Natural killer cell treated with Interleukin-12 subunit alpha and Interleukin-12 subunit beta and Interleukin-15 and Interleukin-18, amount 100 ng/mL, for 72 hours (primary cell): ENCODE results near the gene ADCY1. TPM values are rescaled to one million over a fixed set of nuclear protein-coding genes. Genes with fewer than 3 reads are reported as not detected.

Experiments
- ATAC-seq, 2 donors: fragments of 150-1000 bp; cut with Tn5 transposase in 1 of 2; sonication (Bioruptor Pico), chemical (Tn5 transposase) in 1 of 2; 2 replicates each; pipeline ENCODE4 v1.10.0; 2021
- DNase-seq: peaks from one replicate; pipeline ENCODE4 v3.0.0; 2022; ENCODE audit warnings: low spot score
- H3K27ac Mint-ChIP-seq, 2 donors: 1 replicate in 1 of 2; 2 replicates in 1 of 2; pipeline ENCODE4 v1.8.0; 2022; ENCODE audit warnings: mixed read lengths in 2 of 2, mild to moderate bottlenecking in 1 of 2, moderate library complexity in 1 of 2
- H3K27me3 Mint-ChIP-seq, 2 donors: 1 replicate in 1 of 2; 2 replicates in 1 of 2; pipeline ENCODE4 v1.8.0; 2022; ENCODE audit warnings: mixed read lengths in 2 of 2
- H3K36me3 Mint-ChIP-seq: one replicate; pipeline ENCODE4 v1.8.0; 2022; ENCODE audit warnings: mixed read lengths
- H3K4me1 Mint-ChIP-seq, 2 donors: 1 replicate in 1 of 2; 2 replicates in 1 of 2; pipeline ENCODE4 v1.8.0; 2022; ENCODE audit warnings: low read depth in 2 of 2, mixed read lengths in 2 of 2, mild to moderate bottlenecking in 1 of 2
- H3K4me3 Mint-ChIP-seq: one replicate; pipeline ENCODE4 v1.8.0; 2022; ENCODE audit warnings: mixed read lengths
- H3K9me3 Mint-ChIP-seq: 2 replicates; pipeline ENCODE4 v1.8.0; 2022; ENCODE audit warnings: mixed read lengths
- total RNA-seq, 2 donors: library from RNA; stranded (reverse); gene quantifications; one replicate each; pipeline ENCODE4 v1.2.3, GENCODE V29; 2022

The ADCY1 gene
- total RNA-seq, 2 donors from 2014 or later, result 0.10 to 1.4 TPM

- no peak for ATAC-seq
- Mint-ChIP-seq H3K4me1 (peaks cover 8% of the 10 kb centered on the region in 2 donors), H3K9me3 (no peaks in the 10 kb centered on the region), H3K27me3 (no peaks in the 10 kb centered on the region), H3K27ac (no peak overlapping the region), H3K36me3 (no peaks in the 10 kb centered on the region), H3K4me3 (no peak overlapping the region)
- DNase-seq, result no peak
Observed at GRCh38 chr7:45692031-45692430, 117.9 kb downstream of the ADCY1 start.

- Mint-ChIP-seq H3K36me3 (no peaks in the 10 kb centered on the region), H3K27ac (no peak overlapping the region), H3K4me1 (no peaks in the 10 kb centered on the region), H3K9me3 (no peaks in the 10 kb centered on the region), H3K4me3 (no peak overlapping the region), H3K27me3 (no peaks in the 10 kb centered on the region)
- DNase-seq (no peak), ATAC-seq (no peak)
Observed at GRCh38 chr7:45695249-45695995, 121.3 kb downstream of the ADCY1 start.

GRCh38 chr7:45696476-45696875 lies 122.3 kb downstream of the ADCY1 start:
- Mint-ChIP-seq H3K4me3 (no peak overlapping the region), H3K4me1 (no peaks in the 10 kb centered on the region), H3K27me3 (peaks cover 0 to 7% of the 10 kb centered on the region in 2 donors), H3K36me3 (no peaks in the 10 kb centered on the region), H3K9me3 (no peaks in the 10 kb centered on the region), H3K27ac (no peak overlapping the region)
- ATAC-seq, result no peak
- DNase-seq, result no peak

- Mint-ChIP-seq H3K4me3 (no peak overlapping the region), H3K27ac (no peak overlapping the region), H3K9me3 (no peaks in the 10 kb centered on the region), H3K36me3 (no peaks in the 10 kb centered on the region), H3K27me3 (peaks cover 0 to 14% of the 10 kb centered on the region in 2 donors), H3K4me1 (no peaks in the 10 kb centered on the region)
- DNase-seq, result no peak
- no peak for ATAC-seq
Observed at GRCh38 chr7:45697576-45698136, 123.5 kb downstream of the ADCY1 start.

GRCh38 chr7:45698303-45699014 lies 124.3 kb downstream of the ADCY1 start:
- Mint-ChIP-seq H3K4me1 (no peaks in the 10 kb centered on the region), H3K27ac (no peak overlapping the region), H3K9me3 (no peaks in the 10 kb centered on the region), H3K36me3 (no peaks in the 10 kb centered on the region), H3K4me3 (no peak overlapping the region), H3K27me3 (peaks cover 5 to 14% of the 10 kb centered on the region in 2 donors)
- DNase-seq (no peak), ATAC-seq (no peak)

GRCh38 chr7:45699015-45699309 lies 124.8 kb downstream of the ADCY1 start:
- Mint-ChIP-seq H3K4me1 (no peaks in the 10 kb centered on the region), H3K4me3 (no peak overlapping the region), H3K9me3 (no peaks in the 10 kb centered on the region), H3K27me3 (peaks cover 7 to 14% of the 10 kb centered on the region in 2 donors), H3K36me3 (no peaks in the 10 kb centered on the region), H3K27ac (no peak overlapping the region)
- no peak for DNase-seq
- ATAC-seq, result no peak

- Mint-ChIP-seq H3K4me1 (no peaks in the 10 kb centered on the region), H3K4me3 (no peak overlapping the region), H3K36me3 (no peaks in the 10 kb centered on the region), H3K9me3 (no peaks in the 10 kb centered on the region), H3K27me3 (peaks cover 7 to 16% of the 10 kb centered on the region in 2 donors), H3K27ac (no peak overlapping the region)
- peak in 1 of 2 donors; percentile 17 for ATAC-seq
- no peak for DNase-seq
Observed at GRCh38 chr7:45699726-45700390, 125.7 kb downstream of the ADCY1 start.

- ATAC-seq (no peak), DNase-seq (no peak)
- no peaks in the 10 kb centered on the region for H3K4me1 Mint-ChIP-seq
- peaks cover 7 to 23% of the 10 kb centered on the region in 2 donors for H3K27me3 Mint-ChIP-seq
- no peak overlapping the region for H3K27ac Mint-ChIP-seq
- no peaks in the 10 kb centered on the region for H3K9me3 Mint-ChIP-seq
- H3K4me3 Mint-ChIP-seq, result no peak overlapping the region
- H3K36me3 Mint-ChIP-seq, result no peaks in the 10 kb centered on the region
Observed at GRCh38 chr7:45700556-45700955, 126.4 kb downstream of the ADCY1 start.

- H3K36me3 Mint-ChIP-seq, result no peaks in the 10 kb centered on the region
- no peaks in the 10 kb centered on the region for H3K4me1 Mint-ChIP-seq
- no peak overlapping the region for H3K4me3 Mint-ChIP-seq
- H3K27ac Mint-ChIP-seq, result no peak overlapping the region
- ATAC-seq (no peak), DNase-seq (no peak)
- H3K9me3 Mint-ChIP-seq, result no peaks in the 10 kb centered on the region
- H3K27me3 Mint-ChIP-seq, result peaks cover 11 to 31% of the 10 kb centered on the region in 2 donors
Observed at GRCh38 chr7:45701701-45702510, 127.7 kb downstream of the ADCY1 start.

GRCh38 chr7:45702751-45703150 lies 128.6 kb downstream of the ADCY1 start:
- Mint-ChIP-seq H3K4me3 (no peak overlapping the region), H3K4me1 (no peaks in the 10 kb centered on the region), H3K27me3 (peaks cover 11 to 31% of the 10 kb centered on the region in 2 donors), H3K36me3 (no peaks in the 10 kb centered on the region), H3K27ac (no peak overlapping the region), H3K9me3 (no peaks in the 10 kb centered on the region)
- peak in 1 of 2 donors; percentile 24 for ATAC-seq
- DNase-seq, result no peak

GRCh38 chr7:45703373-45703821 lies 129.2 kb downstream of the ADCY1 start:
- Mint-ChIP-seq H3K4me3 (no peak overlapping the region), H3K36me3 (no peaks in the 10 kb centered on the region), H3K27me3 (peaks cover 11 to 31% of the 10 kb centered on the region in 2 donors), H3K9me3 (no peaks in the 10 kb centered on the region), H3K4me1 (no peaks in the 10 kb centered on the region), H3K27ac (no peak overlapping the region)
- DNase-seq (no peak), ATAC-seq (no peak)

GRCh38 chr7:45703911-45704682 lies 129.9 kb downstream of the ADCY1 start:
- no peak for DNase-seq
- ATAC-seq, result no peak
- H3K36me3 Mint-ChIP-seq, result no peaks in the 10 kb centered on the region
- H3K27ac Mint-ChIP-seq, result no peak overlapping the region
- H3K4me3 Mint-ChIP-seq, result no peak overlapping the region
- H3K4me1 Mint-ChIP-seq, result no peaks in the 10 kb centered on the region
- no peaks in the 10 kb centered on the region for H3K9me3 Mint-ChIP-seq
- H3K27me3 Mint-ChIP-seq, result peaks cover 11 to 31% of the 10 kb centered on the region in 2 donors

- no peaks in the 10 kb centered on the region for H3K36me3 Mint-ChIP-seq
- ATAC-seq (no peak), DNase-seq (no peak)
- no peaks in the 10 kb centered on the region for H3K4me1 Mint-ChIP-seq
- no peaks in the 10 kb centered on the region for H3K9me3 Mint-ChIP-seq
- H3K4me3 Mint-ChIP-seq, result no peak overlapping the region
- no peak overlapping the region for H3K27ac Mint-ChIP-seq
- peaks cover 11 to 31% of the 10 kb centered on the region in 2 donors for H3K27me3 Mint-ChIP-seq
Observed at GRCh38 chr7:45704683-45705016, 130.5 kb downstream of the ADCY1 start.
